Stimulated activated CD8-positive, alpha-beta memory T cell treated with anti-CD3 and anti-CD28 coated beads, Interleukin-15, amount 100 ng/mL, for 24 hours (primary cell): ENCODE results near the gene NAP1L4.

ENCODE experiments used
- DNase-seq: peaks from one replicate; pipeline ENCODE4 v3.0.0-alpha.2; 2020; ENCODE audit warnings: low read depth

The NAP1L4 gene

DNA sequence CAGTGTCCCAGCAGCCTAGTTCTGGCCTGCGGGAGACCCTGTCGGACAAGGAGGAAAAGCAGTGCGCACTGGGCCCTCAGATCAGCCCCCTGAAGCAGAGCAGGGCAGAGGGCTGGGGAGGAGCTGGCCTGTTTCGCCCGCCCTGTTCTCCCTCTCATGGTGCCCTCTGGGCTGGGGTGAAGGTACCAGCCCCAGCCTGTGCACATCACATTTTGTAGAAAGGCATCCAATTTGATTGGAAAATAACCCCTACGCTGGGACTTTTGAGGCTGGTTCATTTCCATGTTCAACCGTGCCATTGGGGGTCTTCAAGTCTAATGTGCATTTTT is 832 bp upstream of the NAP1L4 start:
- DNase-seq: no peak

DNA sequence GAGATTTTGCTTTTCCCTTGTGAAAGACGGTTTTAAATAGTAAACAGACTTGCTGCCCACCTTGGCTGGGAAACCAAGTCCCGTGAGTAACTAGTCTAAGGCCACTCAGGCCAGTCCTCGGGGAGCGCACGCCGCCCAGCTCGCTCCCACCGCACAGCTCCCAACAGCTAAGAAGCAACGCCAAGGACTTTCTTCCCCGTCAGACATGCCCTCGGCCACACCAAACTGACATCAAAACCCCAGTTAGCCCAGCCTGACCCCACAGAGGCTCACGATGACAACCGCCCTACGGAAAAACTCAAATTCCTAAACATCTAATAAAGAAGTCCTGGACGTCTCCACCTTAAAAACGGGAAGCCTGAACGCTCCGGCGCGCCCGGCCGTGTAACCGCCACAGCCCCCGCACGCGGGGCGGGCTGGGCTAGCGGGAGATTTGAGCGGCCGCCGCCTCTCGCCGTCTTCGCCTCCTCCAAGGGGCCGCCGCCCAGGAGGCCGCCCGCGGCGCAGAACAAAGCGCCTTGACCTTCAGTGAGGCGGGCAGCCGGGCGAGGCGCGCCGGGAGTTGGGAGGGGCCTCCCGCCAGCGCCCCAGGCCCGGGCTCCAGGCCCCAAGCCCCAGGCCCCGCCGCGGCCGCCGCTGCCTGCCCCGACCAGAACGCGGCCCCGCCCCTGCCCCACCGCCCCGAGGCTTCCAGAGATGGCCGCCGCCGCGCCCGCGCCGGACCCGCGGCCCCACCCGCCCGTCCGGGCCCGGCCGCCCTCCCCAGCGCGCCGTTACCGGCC is 486 bp downstream of the NAP1L4 start:
- DNase-seq: no peak

DNA sequence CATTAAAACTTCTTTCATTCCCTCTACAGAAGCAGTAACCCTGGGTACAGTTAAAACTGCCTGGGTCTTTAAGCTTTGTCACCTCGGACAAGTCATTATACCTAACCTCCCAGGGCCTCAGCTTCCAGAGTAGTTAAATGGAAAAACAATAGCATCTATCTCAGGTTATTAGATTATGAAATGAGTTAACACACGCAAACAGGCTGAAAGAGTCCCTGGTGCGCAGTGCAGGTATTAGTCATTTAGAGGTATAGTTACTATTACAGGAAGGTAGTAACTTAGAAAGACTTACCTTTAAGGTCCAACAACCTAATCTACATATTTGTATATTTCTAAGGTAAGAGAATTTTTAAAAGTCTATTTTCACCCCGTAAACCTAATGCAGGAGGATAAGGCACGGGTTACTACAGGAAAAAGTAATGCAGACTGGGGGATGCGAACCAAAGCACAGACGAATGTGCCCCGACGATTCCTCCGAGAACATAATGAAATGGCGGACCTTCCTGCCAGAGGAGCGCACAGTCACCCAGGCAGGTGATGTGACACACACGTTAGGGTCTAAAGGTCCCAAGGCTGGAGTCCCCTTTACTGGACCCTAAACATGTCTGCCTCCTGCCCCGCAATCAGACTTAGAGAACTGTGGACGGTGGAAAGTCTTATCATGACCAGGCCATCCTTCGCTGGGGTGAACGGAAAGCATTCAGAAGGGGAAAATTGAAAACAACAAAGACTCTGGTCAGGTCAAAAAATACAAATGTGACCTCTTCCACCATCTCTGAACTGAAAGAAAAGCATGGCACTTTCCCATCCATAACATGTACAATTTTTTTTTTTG is 1.3 kb downstream of the NAP1L4 start:
- DNase-seq: no peak

DNA sequence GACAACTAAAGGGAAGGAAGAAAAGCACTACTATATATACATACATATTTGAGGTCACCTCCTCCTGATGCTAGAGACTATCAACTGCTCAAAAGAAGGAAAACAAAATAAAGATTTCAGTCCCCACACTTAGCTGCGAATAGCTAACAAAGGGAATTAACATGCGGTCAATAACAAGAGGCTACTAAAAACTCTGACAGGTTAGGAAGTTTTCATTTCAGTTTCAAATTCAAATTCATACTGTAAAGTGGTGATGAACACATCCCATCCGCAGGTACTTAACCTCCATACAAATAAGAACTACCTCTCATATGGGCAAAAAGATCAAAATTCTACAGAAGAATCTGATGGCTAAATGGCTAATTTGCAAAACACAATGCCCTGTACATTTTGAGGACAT is 2.6 kb downstream of the NAP1L4 start:
- DNase-seq: no peak

DNA sequence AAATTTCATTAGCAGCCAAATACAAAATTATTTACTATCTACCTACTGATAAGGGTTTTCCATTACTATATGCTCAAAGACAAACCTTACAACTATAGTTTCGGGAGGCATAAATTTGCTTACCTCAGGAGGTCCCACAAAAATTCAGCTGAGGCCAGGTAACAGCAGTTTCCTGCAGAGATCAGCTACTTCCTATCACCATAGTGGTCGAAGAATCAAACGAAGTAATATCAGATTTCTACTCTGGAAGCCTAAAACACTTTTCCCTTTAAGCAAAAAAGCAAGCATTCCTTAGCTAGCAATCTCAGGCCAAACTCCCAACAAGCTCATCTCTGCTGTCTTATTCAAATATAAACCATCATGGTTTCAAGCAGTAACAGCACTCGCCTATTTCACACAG is 3.1 kb downstream of the NAP1L4 start:
- no peak for DNase-seq

DNA sequence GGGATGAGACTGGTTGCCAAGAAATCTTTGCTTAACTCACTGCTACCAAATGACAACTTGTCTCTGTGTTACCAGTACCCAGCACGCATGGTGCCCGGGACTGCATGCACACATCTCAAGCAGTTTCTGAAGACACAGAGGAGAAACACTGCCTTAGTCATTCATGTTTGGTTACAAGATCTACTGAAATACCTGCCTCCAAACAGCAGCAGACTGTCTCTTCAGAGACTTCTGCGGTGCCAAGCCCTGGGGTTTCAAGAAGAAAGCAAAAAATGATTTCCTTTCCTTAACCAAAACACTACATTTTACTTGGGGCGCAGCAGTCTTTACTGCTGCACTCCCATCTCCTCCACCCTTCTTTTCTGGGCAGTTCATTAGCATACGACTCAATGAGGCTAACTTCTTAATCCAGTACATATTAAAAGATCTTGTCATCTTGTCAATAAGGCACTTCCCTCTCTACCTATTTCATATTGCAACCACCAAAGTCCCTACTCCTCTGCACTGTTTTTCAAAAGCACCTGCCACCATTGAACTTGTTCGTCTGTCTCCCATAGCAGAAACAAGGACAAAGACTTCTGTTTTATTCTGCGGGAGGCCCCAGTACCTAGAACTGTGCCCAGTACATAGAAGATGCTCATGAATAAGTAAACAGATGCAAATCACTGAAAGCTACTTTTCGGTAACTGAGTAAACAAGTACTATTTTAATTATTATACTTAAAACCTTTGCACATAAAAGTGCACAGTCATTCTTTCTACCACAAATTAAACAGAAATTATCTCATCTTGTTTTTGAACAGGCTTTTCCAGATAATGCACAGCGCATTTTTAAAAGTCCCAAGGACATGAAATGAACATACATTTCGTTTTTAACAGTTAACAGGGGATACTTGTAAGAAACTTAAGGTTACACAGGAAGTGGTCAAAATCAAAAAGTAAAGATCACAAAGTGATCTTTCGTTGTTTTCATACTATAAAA is 4.0 kb downstream of the NAP1L4 start:
- DNase-seq: no peak

DNA sequence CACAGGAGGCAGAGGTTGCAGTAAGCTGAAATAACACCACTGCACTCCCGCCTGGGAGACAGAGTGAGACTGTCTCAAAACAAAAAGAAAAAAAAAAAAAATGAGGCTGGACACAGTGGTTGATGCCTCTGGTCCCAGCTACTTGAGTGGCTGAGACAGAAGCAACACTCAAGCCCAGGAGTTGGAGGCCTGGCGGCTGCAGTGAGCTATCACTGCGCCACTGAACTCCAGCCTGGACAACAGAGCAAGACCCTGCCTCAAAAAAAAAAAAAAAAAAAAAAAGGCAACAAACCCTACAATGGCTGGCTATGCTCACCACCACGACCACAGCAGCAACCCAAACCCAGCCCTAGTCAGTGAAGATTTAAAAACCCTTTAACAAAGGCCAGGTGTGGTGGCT is 8.2 kb downstream of the NAP1L4 start:
- no peak for DNase-seq

DNA sequence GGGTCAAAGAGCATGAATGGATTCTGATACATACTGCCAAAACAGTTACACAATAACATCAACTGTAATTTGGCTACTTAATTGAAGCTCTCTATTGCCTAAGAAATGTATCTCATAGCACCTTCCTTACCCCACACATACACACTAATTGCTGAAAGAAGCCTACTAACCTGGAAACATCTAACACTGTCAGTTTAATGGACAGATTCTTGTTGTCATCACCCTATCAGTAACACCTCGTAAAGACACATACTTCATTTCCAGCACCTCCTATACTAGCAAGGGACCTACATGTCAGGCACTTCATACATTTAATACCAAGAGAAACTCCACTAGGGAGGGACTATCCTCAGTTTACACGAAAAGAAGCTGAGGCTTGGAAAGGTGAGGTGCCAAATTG is 9.9 kb downstream of the NAP1L4 start:
- DNase-seq: no peak

DNA sequence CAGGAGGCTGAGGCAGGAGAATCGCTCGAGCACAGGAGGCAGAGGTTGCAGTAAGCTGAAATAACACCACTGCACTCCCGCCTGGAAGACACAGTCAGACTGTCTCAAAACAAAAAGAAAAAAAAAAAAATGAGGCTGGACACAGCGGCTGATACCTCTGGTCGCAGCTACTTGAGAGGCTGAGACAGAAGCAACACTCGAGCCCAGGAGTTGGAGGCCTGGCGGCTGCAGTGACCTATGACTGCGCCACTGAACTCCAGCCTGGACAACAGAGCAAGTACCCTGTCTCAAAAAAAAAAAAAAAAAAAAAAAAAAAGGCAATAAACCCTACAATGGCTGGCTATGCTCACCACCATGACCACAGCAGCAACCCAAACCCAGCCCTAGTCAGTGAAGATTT is 11.0 kb downstream of the NAP1L4 start:
- DNase-seq: no peak

DNA sequence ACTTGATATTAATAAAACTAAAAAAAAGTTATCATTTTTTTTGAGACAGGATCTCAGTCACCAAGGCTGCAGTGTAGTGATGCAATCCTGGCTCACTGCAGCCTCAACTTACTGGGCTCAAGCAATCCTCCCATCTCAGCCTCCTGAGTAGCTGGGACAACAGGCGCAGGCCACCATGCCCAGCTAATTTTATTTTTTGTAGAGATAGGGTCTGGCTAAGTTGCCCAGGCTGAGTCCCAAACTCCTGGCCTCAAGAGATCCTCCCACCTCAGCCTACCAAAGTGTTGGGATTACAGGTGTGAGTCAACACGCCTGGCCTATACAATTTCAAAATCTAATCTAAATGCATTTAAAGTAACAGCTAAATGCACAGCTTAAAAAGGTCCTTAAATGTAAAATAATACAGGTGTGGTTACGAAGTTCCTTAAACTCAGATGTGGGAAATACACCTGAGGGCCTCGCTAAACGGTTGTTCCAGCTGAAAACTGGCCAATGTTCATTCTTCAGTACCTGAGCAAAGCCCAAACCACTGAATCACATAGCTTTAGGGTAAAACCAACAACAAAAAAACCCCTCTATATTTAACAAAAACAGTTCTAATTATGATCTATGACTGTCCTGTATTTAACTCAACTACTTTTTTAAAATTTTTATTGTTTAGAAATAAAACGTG is 11.8 kb downstream of the NAP1L4 start:
- DNase-seq: no peak

DNA sequence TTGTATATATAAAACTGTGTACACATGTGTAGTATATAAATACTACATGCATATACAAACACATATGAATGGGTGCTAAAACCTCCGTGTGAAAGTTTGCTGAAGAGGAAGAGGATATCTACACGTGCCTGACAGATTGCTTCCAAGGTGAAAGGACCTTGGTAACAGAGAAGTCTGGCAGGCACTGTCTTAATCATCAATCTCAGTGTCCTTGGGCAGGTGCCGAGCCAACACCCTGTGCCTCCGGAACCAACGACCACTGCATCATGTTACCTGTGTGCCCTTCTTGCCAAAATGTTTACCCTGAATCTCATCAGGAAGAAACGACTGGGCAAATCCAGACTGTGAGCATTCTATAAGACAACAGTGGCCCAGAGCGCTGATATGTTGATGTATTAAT is 15.0 kb downstream of the NAP1L4 start:
- no peak for DNase-seq

DNA sequence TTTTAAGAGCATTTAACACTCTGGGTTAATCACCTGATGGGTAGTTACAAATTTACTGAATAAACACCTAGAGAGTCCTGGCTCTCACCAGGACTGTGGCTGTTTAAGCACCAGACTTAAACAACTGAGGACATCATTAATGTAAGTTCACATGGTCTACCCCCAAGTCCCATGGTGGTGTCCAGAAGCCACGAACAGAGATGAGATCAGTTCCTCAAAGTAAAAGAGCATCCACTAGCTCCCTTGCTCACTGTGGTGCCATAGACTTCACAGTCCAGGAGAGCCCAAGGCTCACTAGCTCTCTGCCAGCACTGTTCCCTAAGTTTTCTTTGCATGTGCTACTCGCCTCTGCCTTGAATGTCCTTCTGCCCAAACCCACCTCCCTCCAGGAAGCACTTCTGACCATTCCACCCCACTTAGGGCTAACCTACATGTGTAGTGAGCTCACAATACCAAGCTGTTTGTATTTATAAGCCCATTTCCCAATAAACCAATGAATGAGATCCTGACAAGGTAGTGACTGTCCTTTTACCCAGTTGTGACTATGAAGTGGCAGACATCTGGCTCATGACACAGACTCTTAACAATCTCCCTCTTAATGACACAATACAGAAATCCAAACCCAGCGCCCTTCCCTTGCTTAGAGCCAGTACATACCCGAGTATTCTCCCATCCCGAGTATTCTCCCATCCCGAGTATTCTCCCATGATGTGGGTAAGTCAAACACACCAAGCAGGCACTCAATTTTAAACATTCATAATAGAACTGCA is 15.7 kb downstream of the NAP1L4 start:
- DNase-seq: no peak

DNA sequence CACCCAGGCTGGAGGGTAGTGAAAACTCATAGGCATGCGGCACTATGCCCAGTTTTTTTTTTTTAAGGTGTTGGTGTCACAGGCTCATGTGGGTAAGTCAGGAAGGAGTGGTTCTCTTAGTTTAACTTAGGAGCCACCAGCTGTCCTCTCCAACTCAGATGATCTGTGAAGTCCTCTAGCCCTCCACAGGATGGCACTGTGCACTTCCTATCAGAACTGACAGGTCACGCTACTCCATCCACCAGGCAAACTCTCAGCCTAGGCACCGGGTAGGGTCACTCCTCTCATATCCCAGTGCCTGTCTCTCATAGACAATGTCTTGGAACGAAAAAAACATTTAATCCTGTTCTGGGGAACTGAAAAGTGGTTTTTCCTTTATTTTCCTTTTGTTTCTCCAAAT is 16.5 kb downstream of the NAP1L4 start:
- no peak for DNase-seq

DNA sequence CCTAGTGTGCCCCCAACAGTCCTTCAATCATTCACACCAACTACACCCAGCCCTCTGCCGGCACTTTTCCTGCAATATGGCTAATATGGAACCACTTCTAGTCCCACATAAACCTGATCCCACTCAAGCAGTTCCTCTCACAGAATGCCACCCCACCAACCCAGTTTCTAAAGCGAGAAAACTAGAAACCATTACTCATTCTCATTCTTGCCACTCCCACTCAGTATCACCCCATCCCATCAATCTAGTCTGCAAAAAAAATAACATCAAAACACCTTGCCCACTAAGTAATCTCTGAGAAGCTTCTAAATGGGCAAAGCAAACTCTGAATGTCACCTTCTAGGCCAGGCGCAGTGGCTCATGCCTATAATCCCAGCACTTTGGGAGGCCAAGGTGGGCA is 17.9 kb downstream of the NAP1L4 start:
- no peak for DNase-seq

DNA sequence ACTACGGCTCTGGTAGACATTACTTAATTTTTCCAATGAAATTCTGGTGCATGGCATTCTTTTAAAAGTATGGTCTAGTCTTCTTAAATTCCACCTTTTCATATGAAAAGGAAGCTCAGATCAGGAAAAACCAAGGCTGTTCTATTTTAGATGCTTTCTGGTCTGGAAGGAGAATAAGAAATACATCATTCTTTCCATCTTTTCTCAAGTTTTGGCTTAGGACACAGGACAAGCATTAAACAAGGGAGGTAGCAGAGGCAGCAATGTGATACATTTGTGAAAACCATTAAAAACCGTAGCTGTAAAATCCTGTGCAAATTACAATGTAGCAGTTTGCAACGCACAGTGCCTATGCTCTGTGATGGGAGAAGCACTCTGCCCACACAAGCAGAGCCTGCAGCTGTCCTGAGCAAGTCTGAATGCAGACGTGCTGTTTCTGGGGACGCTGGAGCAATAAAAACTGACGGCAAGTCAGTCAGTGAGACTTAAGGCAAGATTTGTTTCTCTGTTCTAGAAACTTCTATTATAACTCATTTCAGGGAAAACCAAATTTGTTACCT is 23.7 kb downstream of the NAP1L4 start:
- DNase-seq: no peak

DNA sequence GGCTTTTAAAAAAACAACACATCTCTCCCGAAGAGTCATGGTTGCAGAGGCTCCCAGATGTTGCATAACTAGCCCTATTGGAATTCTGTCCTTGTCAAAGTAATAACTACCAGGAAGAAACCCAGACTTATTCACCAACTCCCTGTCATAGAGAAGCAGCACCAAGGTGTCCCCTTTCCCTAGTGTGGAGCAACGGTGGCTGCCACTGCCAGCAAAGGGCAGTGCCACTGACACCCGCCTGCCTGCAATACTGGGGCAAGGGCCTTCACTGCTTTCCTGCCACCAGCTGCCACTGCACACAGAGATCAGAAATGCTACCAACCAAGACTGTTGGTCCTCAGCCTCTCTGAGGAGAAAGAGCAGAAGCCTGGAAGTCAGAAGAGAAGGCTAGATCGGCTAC is 27.3 kb downstream of the NAP1L4 start:
- no peak for DNase-seq

DNA sequence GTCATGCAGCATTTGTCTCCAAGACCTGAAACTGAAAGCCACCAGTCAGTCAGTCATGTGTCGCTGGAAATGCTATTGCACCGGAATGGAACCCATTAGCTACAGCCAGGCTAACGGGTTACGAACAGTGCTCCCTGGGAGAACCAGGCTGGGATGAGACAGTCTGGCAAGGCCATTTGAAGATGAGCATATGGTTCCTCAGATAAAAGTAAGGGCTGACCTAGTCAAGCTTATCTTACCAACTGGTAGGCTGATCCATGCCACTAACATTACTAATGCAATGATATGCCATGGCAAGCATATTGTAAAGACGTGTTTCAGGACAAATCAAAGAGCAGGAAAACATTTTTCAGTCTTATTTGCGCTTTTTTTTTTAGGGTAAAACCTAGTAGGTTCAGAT is 28.4 kb downstream of the NAP1L4 start:
- no peak for DNase-seq

DNA sequence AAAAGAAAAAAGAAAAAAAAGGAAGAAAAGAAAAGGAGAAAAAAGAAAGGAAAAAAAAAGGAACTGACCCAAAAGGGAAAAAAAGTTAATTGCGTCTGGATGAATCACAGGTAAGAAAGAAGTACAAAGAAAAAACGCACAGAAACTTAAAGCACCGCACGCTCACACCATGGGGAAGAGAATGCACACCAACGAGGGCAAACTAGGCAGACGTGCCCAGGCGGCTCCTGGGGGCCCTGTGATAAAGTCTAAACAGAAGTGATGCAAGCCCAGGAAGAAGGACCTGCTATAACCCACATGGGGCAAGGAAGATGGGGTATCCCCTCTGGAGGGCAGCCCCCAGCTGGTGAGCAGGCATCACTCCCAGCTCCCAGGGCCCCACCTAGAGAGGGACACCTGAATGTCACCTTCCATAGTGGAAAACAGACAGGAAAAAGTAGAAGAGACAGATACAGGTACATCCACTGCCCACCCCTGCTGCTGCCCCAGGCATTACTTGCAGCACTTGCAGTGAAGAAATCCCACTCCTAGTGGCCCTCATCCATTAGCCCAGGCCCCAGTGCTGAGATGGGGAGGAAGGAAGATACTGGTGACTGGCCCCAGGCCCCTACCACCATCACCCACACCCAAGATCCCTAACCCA is 28.9 kb downstream of the NAP1L4 start:
- no peak for DNase-seq

DNA sequence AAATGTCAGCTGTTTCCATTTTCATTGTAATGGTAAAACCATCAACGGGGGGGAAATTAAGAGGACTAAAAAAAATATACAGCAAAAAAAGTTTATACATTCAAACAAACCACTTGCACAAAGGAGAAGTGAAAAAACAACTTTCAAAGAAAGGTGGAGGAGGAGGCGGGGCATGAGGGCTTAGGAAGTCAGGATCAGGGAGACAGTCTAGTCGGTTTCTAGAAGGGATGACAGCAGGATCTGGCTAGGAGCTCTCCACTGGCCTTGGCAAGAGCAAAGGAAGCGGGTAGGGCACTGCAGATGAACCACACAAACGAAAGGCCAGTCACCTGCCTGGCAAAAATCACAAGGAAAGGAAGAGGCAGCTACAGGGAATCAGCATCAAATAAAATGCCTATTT is 31.0 kb downstream of the NAP1L4 start:
- DNase-seq: no peak

DNA sequence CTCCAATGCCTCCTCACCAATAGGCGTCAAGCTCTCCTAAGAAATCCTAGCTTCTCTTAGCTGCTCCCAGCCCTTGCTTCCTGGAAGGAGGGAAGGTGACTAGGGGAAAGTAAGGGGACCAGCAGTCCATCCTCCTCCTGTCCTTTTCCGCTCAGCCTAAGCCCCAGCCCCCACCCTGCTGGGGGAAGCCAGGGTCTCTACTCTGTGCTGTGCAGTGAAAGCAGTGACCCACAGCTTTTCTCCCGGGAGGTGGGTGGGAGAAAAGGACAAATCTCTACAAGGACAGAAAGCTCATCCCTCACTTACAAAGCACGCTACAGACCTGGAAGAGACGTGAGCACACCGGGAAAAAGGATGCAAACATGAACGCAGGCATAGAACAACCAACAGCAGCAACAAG is 32.0 kb downstream of the NAP1L4 start:
- DNase-seq: no peak
